Measurements from ENCODE around the gene GAREM1. TPM values are rescaled to one million over a fixed set of nuclear protein-coding genes. Genes with fewer than 3 reads are reported as not detected.

The GAREM1 gene
- polyA plus RNA-seq, 1 of the 3 experiments (the other 2 are of a cell fraction): 2.8 TPM

DNA sequence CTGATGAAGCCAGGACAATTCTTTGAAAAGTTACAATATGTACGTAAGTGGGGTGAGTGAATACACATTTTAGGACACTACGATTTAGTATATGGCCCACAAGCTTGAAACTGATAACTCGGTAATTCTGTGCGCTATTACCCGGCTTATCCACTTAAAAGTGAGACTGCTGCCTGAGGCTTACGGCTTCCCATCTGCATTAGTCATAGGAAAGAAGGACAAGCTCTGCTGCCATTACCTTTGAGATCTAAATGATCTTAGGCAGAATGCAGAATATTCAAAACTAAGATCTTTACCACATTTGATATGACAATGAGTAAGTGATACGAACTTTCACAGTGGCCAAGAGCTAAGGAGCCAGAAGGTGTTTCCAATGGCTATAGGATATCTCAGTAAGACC is 133.3 kb downstream of the GAREM1 start:
- H3K9me3 ChIP-seq: no peaks in the 10 kb centered on the region
- H3K79me2 ChIP-seq (ENCODE audit: insufficient read depth): no peaks in the 10 kb centered on the region
- H3F3A ChIP-seq (replicated peaks; ENCODE audit: insufficient read depth): no peaks in the 10 kb centered on the region
- no peaks in the 10 kb centered on the region for H3K9me2 ChIP-seq
- TF ChIP-seq POLR2AphosphoS5 (IDR thresholded peaks at IDR 0.05; ENCODE audit: low read depth, low read length) (no peak), ELF1 (IDR thresholded peaks at IDR 0.05) (no peak), SMC3 (IDR thresholded peaks at IDR 0.05; ENCODE audit: low read depth, low read length) (no peak), FOSL2 (IDR thresholded peaks at IDR 0.05; ENCODE audit: borderline replicate concordance, low read depth) (no peak), RXRA (IDR thresholded peaks at IDR 0.05; ENCODE audit: borderline replicate concordance, low read depth) (no peak), RFX5 (IDR thresholded peaks at IDR 0.05; ENCODE audit: low read length) (no peak), GATA2 (CRISPR knock-in tag; IDR thresholded peaks at IDR 0.05) (no peak), TCF12 (IDR thresholded peaks at IDR 0.05) (no peak), TEAD4 (IDR thresholded peaks at IDR 0.05; ENCODE audit: borderline replicate concordance, insufficient read depth) (no peak), MXI1 (IDR thresholded peaks at IDR 0.05; ENCODE audit: low read depth, low read length) (no peak), YY1 (IDR thresholded peaks at IDR 0.05; ENCODE audit: low read depth) (no peak)
- TF ChIP-seq, protein P1, sequence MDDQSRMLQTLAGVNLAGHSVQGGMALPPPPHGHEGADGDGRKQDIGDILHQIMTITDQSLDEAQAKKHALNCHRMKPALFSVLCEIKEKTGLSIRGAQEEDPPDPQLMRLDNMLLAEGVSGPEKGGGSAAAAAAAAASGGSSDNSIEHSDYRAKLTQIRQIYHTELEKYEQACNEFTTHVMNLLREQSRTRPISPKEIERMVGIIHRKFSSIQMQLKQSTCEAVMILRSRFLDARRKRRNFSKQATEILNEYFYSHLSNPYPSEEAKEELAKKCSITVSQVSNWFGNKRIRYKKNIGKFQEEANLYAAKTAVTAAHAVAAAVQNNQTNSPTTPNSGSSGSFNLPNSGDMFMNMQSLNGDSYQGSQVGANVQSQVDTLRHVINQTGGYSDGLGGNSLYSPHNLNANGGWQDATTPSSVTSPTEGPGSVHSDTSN (IDR thresholded peaks at IDR 0.05): no peak
- TF ChIP-seq, protein P2, sequence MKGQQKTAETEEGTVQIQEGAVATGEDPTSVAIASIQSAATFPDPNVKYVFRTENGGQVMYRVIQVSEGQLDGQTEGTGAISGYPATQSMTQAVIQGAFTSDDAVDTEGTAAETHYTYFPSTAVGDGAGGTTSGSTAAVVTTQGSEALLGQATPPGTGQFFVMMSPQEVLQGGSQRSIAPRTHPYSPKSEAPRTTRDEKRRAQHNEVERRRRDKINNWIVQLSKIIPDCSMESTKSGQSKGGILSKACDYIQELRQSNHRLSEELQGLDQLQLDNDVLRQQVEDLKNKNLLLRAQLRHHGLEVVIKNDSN (IDR thresholded peaks at IDR 0.05; ENCODE audit: borderline replicate concordance, low read depth): no peak
- TF ChIP-seq, protein P3, sequence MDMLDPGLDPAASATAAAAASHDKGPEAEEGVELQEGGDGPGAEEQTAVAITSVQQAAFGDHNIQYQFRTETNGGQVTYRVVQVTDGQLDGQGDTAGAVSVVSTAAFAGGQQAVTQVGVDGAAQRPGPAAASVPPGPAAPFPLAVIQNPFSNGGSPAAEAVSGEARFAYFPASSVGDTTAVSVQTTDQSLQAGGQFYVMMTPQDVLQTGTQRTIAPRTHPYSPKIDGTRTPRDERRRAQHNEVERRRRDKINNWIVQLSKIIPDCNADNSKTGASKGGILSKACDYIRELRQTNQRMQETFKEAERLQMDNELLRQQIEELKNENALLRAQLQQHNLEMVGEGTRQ (IDR thresholded peaks at IDR 0.05; ENCODE audit: borderline replicate concordance, low read depth, low read length): no peak
- TF ChIP-seq, protein P4, sequence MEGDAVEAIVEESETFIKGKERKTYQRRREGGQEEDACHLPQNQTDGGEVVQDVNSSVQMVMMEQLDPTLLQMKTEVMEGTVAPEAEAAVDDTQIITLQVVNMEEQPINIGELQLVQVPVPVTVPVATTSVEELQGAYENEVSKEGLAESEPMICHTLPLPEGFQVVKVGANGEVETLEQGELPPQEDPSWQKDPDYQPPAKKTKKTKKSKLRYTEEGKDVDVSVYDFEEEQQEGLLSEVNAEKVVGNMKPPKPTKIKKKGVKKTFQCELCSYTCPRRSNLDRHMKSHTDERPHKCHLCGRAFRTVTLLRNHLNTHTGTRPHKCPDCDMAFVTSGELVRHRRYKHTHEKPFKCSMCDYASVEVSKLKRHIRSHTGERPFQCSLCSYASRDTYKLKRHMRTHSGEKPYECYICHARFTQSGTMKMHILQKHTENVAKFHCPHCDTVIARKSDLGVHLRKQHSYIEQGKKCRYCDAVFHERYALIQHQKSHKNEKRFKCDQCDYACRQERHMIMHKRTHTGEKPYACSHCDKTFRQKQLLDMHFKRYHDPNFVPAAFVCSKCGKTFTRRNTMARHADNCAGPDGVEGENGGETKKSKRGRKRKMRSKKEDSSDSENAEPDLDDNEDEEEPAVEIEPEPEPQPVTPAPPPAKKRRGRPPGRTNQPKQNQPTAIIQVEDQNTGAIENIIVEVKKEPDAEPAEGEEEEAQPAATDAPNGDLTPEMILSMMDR (IDR thresholded peaks at IDR 0.05): no peak
- H3K4me1 ChIP-seq (ENCODE audit: control insufficient read depth in 1 of 2, insufficient read depth in 2 of 2, low read depth in 1 of 2, low read length in 1 of 2): no peaks in the 10 kb centered on the region; a peak in 1 of 4 replicates
- ChIA-PET POLR2A (no interaction called here), CTCF (interaction anchor here (1.7 kb wide), 1 partner anchor 9 kb away, joined by 4 read pairs; no protein-coding TSS in a partner anchor)
- H3K9ac ChIP-seq: no peak overlapping the region
- no peaks in the 10 kb centered on the region for H3K27me3 ChIP-seq (ENCODE audit: insufficient read depth)
- no peak overlapping the region for H2AFZ ChIP-seq (ENCODE audit: low read depth)
- 92% methylated on average over 7 of the region's 7 CpGs for WGBS (ENCODE audit: low lambda C conversion rate)
- H3K4me3 ChIP-seq (ENCODE audit: low read depth in 2 of 2, low read length in 1 of 2): no peak overlapping the region
- no peak for DNase-seq
- no peak overlapping the region for H3K4me2 ChIP-seq
- H3K27ac ChIP-seq (ENCODE audit: low read depth in 2 of 2, low read length in 1 of 2): no peak overlapping the region
- H4K20me1 ChIP-seq (ENCODE audit: insufficient read depth): no peaks in the 10 kb centered on the region
- H3K36me3 ChIP-seq (replicated peaks in 1 of 2; ENCODE audit: control insufficient read depth in 1 of 2, insufficient read depth in 2 of 2, low read length in 1 of 2): no peaks in the 10 kb centered on the region
